NCI-H187 treated with DMSO at 0.1 percent for 48 hours (cell line): ENCODE measurements around the gene CRTC2.
"Not testable (repeated sequence)": the region's sequence is repeated elsewhere in the genome, so short reads cannot be mapped to it uniquely, and the experiment has no call there.

ENCODE experiments used
- DNase-seq: peaks from one replicate; lab custom pipeline; 2025; lab: John Stamatoyannopoulos, UW

CRTC2 gene

GRCh38 chr1:153928791-153929341 lies 29.5 kb downstream of the CRTC2 start:
- DNase-seq = no peak

GRCh38 chr1:153928245-153928644 lies 30.2 kb downstream of the CRTC2 start:
- no peak for DNase-seq

GRCh38 chr1:153926405-153926804 lies 32.0 kb downstream of the CRTC2 start:
- DNase-seq = no peak

- DNase-seq = peak; percentile 100
Measured at GRCh38 chr1:153922972-153923925, 35.2 kb downstream of the CRTC2 start, which contains the start of gene GATAD2B. Gene GATAD2B, minus strand, starts transcription at chr1:153922972. Its CDS starts 94,625 bp downstream, at chr1:153828347.

GRCh38 chr1:153922076-153922971 lies 36.1 kb downstream of the CRTC2 start:
- DNase-seq = no peak

GRCh38 chr1:153921803-153922075 lies 36.7 kb downstream of the CRTC2 start:
- no peak for DNase-seq

GRCh38 chr1:153921080-153921802 lies 37.2 kb downstream of the CRTC2 start:
- DNase-seq = no peak

GRCh38 chr1:153919876-153920852 lies 38.2 kb downstream of the CRTC2 start:
- DNase-seq = no peak

- DNase-seq = no peak
Measured at GRCh38 chr1:153916297-153916696, 42.1 kb downstream of the CRTC2 start.

GRCh38 chr1:153912349-153912748 lies 46.1 kb downstream of the CRTC2 start:
- no peak for DNase-seq

- not testable (repeated sequence) for DNase-seq
Measured at GRCh38 chr1:153910560-153910959, 47.9 kb downstream of the CRTC2 start.

GRCh38 chr1:153908071-153908470 lies 50.3 kb downstream of the CRTC2 start:
- DNase-seq = no peak

- no peak for DNase-seq
Measured at GRCh38 chr1:153907134-153907533, 51.3 kb downstream of the CRTC2 start.

GRCh38 chr1:153906396-153906795 lies 52.0 kb downstream of the CRTC2 start:
- no peak for DNase-seq

GRCh38 chr1:153905908-153906307 lies 52.5 kb downstream of the CRTC2 start:
- DNase-seq = not testable (repeated sequence)

- no peak for DNase-seq
Measured at GRCh38 chr1:153903841-153904455, 54.5 kb downstream of the CRTC2 start.

- DNase-seq = no peak
Measured at GRCh38 chr1:153899509-153899908, 58.9 kb downstream of the CRTC2 start.
